Measurements from ENCODE around the gene TNPO1.

DNA sequence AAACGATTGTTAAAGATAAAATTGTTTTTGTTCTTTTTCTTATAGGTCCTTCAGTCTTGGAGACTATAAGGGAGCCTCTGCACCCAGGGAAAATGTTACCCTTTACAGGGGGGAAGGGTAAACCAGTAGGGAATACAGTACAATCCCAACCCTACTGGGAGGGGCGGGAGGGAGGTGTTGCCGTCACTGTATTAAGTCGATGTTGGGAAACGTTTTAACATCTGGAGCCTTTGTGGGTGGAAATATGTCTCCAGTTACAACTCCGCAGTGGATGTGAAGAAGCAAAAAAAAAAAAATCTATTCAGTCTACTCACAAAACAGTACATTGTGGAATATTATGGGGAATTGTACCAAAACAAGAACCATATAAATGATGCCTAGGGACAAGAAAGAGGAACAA is 92.2 kb downstream of the TNPO1 start:
- TF ChIP-seq, protein P1, sequence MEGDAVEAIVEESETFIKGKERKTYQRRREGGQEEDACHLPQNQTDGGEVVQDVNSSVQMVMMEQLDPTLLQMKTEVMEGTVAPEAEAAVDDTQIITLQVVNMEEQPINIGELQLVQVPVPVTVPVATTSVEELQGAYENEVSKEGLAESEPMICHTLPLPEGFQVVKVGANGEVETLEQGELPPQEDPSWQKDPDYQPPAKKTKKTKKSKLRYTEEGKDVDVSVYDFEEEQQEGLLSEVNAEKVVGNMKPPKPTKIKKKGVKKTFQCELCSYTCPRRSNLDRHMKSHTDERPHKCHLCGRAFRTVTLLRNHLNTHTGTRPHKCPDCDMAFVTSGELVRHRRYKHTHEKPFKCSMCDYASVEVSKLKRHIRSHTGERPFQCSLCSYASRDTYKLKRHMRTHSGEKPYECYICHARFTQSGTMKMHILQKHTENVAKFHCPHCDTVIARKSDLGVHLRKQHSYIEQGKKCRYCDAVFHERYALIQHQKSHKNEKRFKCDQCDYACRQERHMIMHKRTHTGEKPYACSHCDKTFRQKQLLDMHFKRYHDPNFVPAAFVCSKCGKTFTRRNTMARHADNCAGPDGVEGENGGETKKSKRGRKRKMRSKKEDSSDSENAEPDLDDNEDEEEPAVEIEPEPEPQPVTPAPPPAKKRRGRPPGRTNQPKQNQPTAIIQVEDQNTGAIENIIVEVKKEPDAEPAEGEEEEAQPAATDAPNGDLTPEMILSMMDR (IDR thresholded peaks at IDR 0.05; ENCODE audit: low read length), result no peak
- no peak for TF ChIP-seq EZH2 (IDR thresholded peaks at IDR 0.05; ENCODE audit: borderline replicate concordance, low read length)

Measured in OCI-LY1 (cell line).